TTC549 (cell line): ENCODE results near the gene TP73.
"Not testable (repeated sequence)": the region's sequence is repeated elsewhere in the genome, so short reads cannot be mapped to it uniquely, and the experiment has no call there.

ENCODE experiments used
- FAIRE-seq: peaks from 2 replicates; lab custom pipeline; 2012; peaks lifted over from hg19 to GRCh38; lab: Jason Lieb, UNC

The TP73 gene

GRCh38 chr1:3744646-3745045 lies 92.3 kb downstream of the TP73 start:
- FAIRE-seq = no peak

- no peak for FAIRE-seq
Measured at GRCh38 chr1:3745071-3745470, 92.8 kb downstream of the TP73 start.

- no peak for FAIRE-seq
Measured at GRCh38 chr1:3745590-3746381, 93.5 kb downstream of the TP73 start.

- no peak for FAIRE-seq
Measured at GRCh38 chr1:3746389-3746829, 94.1 kb downstream of the TP73 start.

- no peak for FAIRE-seq
Measured at GRCh38 chr1:3746830-3747521, 94.7 kb downstream of the TP73 start.

GRCh38 chr1:3747522-3747848 lies 95.2 kb downstream of the TP73 start:
- no peak for FAIRE-seq

- no peak for FAIRE-seq
Measured at GRCh38 chr1:3747903-3748302, 95.6 kb downstream of the TP73 start.

- not testable (repeated sequence) for FAIRE-seq
Measured at GRCh38 chr1:3748316-3748900, 96.1 kb downstream of the TP73 start.

- no peak for FAIRE-seq
Measured at GRCh38 chr1:3749512-3749911, 97.2 kb downstream of the TP73 start.

- FAIRE-seq = no peak
Measured at GRCh38 chr1:3750741-3751140, 98.4 kb downstream of the TP73 start.

- FAIRE-seq = no peak
Measured at GRCh38 chr1:3752400-3752945, 100.2 kb downstream of the TP73 start, which contains the start of gene CCDC27. Gene CCDC27 (plus strand): TSS chr1:3752450. CDS start chr1:3752482, 32 bp downstream.

- FAIRE-seq = no peak
Measured at GRCh38 chr1:3753656-3754454, 101.5 kb downstream of the TP73 start.

- FAIRE-seq = no peak
Measured at GRCh38 chr1:3756394-3756793, 104.1 kb downstream of the TP73 start.

GRCh38 chr1:3759164-3759563 lies 106.8 kb downstream of the TP73 start:
- no peak for FAIRE-seq

GRCh38 chr1:3759796-3760195 lies 107.5 kb downstream of the TP73 start:
- FAIRE-seq = no peak

- no peak for FAIRE-seq
Measured at GRCh38 chr1:3761296-3762010, 109.1 kb downstream of the TP73 start.

GRCh38 chr1:3762151-3762872 lies 110.0 kb downstream of the TP73 start:
- FAIRE-seq = no peak

GRCh38 chr1:3762873-3763228 lies 110.5 kb downstream of the TP73 start:
- FAIRE-seq = no peak

- no peak for FAIRE-seq
Measured at GRCh38 chr1:3763351-3764125, 111.2 kb downstream of the TP73 start.

GRCh38 chr1:3767328-3767925 lies 115.1 kb downstream of the TP73 start:
- FAIRE-seq = no peak
